Astrocyte of the spinal cord (primary cell): ENCODE results near the gene CDK15.

Source experiments
- DNase-seq: peaks from one replicate; pipeline ENCODE4 v3.0.0; 2011; ENCODE audit warnings: low read depth, low spot score
- H3K4me3 ChIP-seq: 2 replicates; pipeline ENCODE4 v1.5.1; 2011; ENCODE audit warnings: low read depth, mild to moderate bottlenecking, low read length, moderate library complexity
- CTCF ChIP-seq: IDR thresholded peaks from 2 replicates; pipeline ENCODE4 v1.5.1; 2012; ENCODE audit warnings: low read depth, mild to moderate bottlenecking, low read length, inconsistent platforms
- in situ Hi-C: cut with HindIII; loops from 2 replicates; pipeline ENCODE4 v1.10.0; 2017; ENCODE audit warnings: low sequenced_read_pairs

The CDK15 gene

GRCh38 chr2:201942531-201942930, 136.2 kb downstream of the CDK15 start:
- no peak for TF ChIP-seq CTCF
- DNase-seq: no peak
- in situ Hi-C loops: no loop called here
- H3K4me3 ChIP-seq: no peak overlapping the region
